HS-5 (cell line): ENCODE data around the gene PTGDS.

Experiments
- DNase-seq: peaks from one replicate; pipeline ENCODE4 v3.0.0-alpha.2; 2012; ENCODE audit warnings: low read depth

PTGDS gene

DNA sequence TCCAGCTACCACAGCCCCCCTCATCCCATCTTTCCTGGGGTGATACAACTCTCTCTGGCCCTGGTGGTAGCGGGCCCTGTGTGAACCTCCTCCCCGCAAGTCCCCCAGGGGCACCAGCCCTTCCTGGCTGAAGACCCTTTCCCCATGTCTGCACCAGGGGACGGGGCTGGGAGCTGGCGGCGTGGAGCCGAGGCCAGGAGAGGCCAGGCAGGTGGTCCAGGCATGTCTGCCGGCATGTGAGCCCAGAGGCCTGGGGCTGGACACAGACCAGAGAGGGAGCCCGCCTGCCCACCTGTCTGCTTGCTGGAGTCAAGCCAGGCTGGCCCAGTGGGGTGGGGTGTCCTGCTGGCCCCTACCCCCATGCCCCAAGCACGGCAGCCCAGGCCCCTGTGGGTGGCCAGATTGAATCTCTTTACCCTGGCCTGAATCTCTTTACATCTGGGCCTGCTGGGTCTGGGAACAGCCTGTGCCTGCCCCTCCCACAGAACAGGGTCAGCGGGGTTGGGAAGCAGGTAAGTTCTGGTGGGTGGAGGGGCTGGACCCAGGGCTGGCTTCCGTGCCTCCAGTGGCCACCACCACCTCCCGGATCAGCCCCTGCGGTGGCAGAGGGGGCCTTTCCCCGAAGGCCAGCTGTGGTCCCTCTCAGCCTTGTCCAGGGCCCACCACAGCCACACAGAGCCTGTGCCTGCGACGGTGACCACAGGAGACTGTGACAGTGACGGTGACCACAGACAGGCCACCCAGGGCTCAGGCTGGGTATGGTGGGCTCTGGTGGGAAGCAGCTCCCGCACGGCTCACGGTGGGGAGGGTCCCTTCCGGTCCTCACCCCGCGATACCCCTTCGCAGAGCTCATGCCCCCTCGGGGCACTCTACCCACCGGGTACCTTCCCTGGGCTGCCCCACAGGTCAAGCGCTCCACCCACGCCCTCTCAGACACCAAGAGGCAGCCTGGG lies 18.1 kb upstream of the PTGDS start:
- DNase-seq: no peak

DNA sequence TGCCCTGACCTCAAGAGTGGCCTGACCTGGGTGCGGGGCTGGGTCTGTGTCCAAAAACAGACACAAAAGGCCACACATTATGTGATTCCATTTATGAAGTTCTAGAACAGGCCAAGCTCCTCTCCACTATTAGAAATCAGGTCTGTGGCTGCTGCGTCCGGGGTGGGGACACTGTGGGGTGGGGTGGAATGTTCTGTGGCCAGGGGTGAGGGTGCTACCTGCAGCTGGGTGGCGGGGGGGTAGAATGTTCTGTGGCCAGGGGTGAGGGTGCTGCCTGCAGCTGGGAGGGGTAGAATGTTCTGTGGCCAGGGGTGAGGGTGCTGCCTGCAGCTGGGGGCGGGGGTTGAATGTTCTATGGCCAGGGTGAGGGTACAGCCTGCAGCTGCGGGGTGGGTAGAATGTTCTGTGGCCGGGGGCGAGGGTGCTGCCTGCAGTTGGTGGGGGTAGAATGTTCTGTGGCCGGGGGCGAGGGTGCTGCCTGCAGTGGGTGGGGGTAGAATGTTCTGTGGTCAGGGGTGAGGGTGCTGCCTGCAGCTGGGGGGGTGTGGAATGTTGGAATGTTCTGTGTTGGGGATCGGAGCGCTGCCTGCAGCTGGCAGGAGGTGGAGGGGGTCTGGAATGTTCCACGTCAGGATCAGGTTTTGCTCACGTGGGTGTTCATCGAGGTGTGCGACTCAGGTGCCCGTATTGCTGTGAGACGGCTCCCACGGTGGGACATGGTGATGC lies 16.9 kb upstream of the PTGDS start:
- DNase-seq: no peak

DNA sequence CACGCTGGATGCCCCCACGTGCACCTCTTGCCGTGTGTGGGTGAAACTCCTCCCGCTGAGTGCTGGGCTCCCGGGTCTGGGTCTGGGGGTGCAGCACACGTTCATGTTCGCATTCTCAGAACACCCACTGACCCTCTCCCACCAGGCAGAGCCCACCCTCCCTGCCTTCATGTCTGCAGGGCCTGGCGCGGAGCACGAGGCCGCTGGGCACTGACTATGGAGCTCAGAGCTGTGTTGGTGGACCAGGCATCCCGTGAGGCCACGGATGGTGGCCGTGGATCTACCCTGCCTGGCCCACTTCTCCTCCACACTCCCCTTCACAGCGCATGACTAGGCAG lies 16.4 kb upstream of the PTGDS start:
- DNase-seq: no peak

GRCh38 chr9:136961279-136962065 lies 15.8 kb upstream of the PTGDS start:
- no peak for DNase-seq

DNA sequence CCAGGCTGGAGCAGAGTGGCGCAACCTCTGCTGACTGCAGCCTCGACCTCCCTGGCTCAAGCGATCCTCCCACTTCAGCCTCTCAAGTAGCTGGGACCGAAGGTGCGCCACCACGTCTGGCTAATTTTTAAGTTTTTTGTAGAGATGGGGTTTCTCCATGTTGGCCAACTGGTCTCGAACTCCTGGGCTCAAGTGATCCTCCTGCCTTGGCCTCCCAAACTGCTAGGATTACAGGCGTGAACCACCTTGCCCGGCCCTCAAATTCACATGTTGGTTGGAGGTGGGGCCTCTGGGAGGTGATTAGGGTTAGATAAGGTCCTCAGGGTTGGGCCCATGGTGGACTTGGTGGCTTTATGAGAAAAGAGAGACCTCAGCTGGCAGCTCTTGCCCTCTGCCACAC lies 15.1 kb upstream of the PTGDS start:
- no peak for DNase-seq

GRCh38 chr9:136962701-136963248 lies 14.5 kb upstream of the PTGDS start:
- no peak for DNase-seq

DNA sequence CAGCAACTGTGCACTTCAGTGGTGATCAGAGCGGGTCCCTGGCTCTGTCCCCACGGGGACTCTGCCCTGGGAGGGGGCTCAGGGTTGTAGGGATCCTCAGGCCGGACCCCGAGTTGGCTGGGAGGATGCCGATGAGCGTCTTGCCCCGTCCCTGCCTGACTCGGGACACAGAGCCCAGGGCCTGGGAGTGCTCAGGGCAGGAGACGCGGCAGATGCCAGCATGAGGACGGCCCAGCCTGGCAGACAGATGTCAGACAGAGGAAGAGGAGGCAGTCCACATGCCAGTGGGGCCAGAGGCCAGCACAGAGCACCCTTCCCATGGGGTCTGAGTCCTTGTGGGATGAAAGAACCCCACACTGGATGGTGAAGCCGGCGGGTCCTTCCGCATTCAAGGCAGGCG lies 14.0 kb upstream of the PTGDS start:
- DNase-seq: no peak

DNA sequence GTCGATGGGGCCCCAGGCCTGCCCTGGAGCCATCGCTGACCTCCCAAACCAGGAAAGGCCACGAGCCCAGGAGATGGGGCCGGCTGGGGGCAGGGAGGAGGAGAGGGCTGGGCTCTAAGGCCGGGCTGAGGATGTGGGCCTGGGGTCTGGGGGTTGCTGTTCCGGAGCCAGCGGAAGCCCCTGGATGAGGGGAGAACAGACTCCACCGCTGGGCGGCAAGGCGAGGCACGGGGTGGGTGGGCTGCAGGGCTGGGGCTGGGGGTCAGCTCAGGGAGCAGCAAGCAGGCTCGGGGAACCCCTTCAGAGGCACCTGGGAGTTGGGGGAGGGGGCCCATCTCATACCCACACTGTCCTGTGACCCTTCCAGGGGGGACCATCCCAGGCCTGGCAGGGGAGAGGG lies 13.6 kb upstream of the PTGDS start:
- DNase-seq: no peak

GRCh38 chr9:136964171-136964689 lies 13.1 kb upstream of the PTGDS start:
- DNase-seq: no peak

- no peak for DNase-seq
Observed at GRCh38 chr9:136964833-136965422, 12.4 kb upstream of the PTGDS start.

DNA sequence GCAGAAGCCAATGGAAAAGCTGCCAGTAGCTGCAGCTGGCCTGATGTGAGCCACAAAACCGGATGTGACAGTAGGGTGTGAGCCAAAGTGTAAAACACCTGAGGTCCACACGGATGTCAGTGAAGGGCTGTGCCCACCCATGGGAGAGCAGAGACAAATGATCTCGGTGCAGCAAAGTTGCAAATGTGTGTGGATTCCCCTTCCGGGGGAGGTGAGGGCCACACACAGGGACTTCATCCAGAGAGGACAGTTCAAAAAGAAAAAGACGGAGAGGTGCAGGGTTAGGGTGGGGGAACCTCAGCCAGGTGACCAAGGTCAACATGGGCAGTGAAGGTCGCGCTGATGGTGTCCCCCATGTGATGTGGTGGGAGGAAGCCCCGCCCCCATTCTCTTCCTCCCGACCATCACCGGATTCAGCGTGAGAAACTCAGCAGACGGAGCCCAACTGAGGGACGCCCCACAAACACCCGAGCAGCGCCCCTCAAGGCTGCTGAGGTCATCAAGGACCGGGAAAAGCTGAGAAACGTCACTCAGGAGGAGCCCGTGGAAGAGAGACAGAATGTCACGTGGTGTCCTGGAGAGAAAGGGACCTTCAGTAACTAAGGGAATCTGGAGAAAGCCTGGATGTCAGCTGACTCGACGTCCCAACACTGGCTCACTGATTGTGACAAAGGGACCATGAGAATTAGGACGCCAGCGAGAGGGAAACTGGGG lies 11.4 kb upstream of the PTGDS start:
- DNase-seq: no peak

DNA sequence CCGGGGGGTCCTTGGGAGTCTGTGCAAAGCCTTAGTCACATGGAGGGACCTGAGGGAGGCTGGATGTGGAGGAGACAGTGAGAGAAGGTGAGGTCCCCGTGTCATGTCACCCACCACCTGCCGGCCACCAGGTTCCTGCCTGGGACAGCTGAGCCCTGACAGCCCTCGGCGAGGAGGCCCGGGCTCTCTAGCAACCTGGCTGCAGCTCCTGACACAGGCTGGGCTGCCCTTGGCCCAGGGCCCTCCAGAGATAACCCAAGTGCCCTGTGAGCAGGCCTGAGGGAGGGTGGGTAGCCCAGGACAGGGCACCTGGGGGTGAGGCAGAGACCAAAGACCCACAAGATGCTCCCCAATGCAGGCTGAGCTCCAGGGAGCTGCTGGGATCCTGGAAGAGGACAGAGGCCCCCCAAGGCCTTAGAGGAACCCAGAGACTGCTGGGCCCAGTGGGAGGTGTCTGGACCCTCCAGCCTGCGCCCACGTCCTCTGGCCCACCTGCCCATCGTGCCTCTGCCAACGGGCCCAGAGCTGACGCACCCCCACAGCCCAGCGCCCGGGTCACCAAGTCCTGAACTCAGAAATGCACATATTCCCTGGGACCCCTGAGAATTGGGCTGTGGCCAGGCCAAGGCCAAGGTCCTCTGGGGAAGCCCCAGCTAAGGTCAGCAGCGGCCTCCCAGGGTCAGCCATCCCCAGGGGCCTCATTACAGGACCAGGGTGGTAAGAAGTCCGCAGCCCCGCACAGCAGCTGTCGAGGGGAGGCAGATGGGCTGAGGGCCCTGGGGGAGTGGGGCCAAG lies 8.8 kb upstream of the PTGDS start:
- no peak for DNase-seq

GRCh38 chr9:136969150-136969549 lies 8.2 kb upstream of the PTGDS start:
- DNase-seq: no peak

DNA sequence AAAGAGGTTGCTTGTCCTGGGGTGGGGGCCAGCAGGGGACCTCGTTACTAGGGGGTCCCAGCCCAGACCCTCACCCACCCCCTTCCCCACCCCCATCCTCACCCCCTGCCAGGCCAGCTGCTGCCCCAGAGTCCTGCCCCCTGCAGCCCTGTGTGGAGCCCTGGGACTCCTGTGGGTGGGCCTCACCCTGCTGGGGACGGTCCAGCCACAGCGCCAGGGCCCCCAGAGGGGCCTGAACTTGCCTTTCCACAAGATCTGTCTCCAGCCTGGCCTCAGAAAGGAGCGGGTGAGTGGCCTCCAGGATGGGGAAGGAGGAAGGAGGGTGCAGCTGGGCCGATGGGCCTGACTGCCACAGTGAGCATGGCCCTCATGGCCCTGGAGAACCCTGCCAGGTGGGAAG lies 7.5 kb upstream of the PTGDS start:
- DNase-seq: no peak

GRCh38 chr9:136970361-136970760 lies 6.9 kb upstream of the PTGDS start:
- no peak for DNase-seq

DNA sequence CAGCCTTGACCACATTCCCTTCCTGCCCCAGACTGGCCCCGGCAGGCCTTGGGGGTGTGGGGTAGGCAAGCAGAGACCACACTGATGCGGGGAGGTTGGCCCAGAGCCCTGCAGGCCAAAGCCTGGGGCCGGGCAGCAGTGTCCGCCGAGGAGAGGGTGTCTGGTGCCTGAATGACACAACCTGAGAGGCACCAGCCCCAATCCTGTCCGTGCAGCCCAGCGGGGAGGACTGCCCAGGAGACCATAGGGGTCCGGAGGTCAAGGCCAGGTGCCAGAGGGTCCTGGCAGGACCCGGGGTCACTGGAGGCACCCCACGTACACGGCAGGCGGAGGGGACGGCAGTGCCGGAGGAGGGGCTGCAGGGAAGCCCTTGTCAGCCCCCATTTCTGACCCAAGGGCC lies 5.6 kb upstream of the PTGDS start:
- DNase-seq: no peak

GRCh38 chr9:136972335-136972734 lies 5.0 kb upstream of the PTGDS start:
- no peak for DNase-seq

- no peak for DNase-seq
Observed at GRCh38 chr9:136972743-136973142, 4.6 kb upstream of the PTGDS start.

DNA sequence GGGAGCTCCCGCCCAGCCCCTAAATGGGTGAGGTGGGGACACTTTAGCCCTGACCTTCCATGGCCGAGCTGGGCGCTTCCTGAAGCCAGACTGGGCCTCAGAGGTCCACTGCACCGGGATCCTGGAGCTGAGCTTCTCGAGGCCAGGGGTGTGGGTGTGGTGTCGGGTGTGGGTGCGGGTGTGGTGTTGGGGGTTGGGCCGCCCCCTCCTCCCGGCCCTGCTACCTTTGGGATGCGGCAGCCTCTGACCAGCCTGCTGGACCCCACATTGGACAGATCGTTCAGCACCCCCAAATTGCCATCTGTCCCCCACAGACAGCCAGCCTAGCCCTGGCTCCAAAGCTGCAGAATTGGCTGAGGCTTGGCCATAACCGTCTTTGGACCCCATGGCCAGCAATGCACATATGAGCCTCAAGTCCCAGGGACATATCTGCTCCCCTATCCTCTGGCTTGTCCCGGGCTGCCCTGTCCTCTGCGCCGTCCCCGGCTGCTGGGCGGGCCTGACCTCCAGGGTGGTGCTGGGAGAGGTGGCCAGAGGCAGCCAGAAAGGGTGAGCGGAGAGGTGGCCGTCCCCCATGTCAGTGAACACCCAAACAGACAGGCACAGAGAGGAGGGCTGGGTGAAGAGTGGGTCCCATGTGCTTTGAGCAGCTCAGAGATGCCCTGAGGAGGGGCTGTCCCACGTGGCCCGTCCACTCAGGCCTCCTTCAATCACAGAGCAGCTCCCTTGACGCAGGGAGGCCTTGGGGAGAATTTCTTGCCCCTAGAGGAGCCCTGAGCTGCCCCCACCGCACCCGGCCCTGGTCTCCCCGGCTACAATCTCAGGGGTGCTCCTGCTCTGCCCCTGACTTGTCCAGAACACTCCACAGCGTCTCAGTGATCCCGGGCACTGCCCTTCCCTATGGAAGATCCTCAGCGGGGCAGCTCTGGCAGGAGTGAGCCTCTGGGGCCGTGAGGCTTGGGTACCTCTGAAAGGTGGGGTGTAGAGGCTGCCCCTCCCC lies 3.4 kb upstream of the PTGDS start:
- DNase-seq: no peak
